OCI-LY1 (cell line): ENCODE measurements around the gene LRP8.

Experiments used
- CTCF ChIP-seq: fragments of 200-600 bp; sonication (generic), shearing (Covaris generic); IDR thresholded peaks from 2 replicates; pipeline ENCODE4 v1.5.1; 2017; ENCODE audit warnings: mild to moderate bottlenecking, antibody characterized with exemption, low read length, moderate library complexity, mixed read lengths
- EZH2 ChIP-seq: fragments of 200-600 bp; sonication (generic), shearing (Covaris generic); IDR thresholded peaks from 2 replicates; pipeline ENCODE4 v1.8.0; 2017; ENCODE audit warnings: borderline replicate concordance, mixed run types, mild to moderate bottlenecking, antibody characterized with exemption, low read length, moderate library complexity, mixed read lengths

- TF ChIP-seq CTCF (0 out of 2 replicates have a peak, but pooled peaks have one; percentile 13), EZH2 (no peak)
Observed at GRCh38 chr1:53266038-53266437, 61.8 kb downstream of the LRP8 start.
